Measurements from ENCODE around the gene KIF1C.

Gene KIF1C

DNA sequence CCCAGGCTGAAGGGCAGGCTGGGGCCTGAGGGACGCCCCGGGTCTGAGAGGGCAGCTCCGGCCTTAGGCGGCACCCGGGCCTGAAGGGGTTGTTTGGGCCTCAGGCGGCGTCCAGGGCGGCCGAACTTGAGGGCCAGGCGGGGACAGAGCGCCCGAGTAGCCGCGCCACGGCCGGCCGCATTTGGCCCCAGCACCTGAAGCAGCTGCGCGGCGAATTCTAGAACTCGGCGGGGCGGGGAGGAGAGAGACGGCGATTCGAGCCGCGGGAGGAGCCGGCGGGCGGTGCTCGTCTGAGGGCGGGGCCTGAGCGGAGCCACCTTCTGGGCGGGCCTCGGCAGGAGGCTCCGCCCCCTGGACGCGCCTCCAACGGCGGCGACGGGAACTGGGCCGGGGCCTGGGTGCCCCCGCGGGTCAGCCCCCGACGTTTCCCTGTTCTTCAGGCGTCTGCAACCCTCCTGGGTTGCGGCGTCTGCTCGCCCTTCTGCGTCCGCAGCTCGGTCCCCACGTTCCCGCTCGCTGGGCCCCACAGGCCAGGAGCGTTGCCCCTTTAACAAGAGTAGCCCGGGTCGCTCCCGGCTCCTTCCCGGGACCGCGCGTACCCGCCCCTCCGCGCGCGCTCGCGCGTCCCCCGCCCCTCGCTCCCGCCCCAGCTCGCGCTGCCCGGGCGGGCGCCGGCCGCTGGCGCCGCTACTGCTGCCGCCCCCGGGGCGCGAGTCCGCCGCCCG is at the start of gene KIF1C, which contains the start of gene INCA1:
TSS of gene KIF1C (plus strand) at position 649 of the 725 bp plus-strand sequence. CDS start 2,297 bp downstream, outside the sequence.
TSS of gene INCA1 (minus strand) at position 221 of the 725 bp plus-strand sequence. CDS start 3,085 bp downstream, outside the sequence.
- peak; percentile 94 for DNase-seq (ENCODE audit: low spot score)
- Histone ChIP-seq H3K27ac (peak within 1 kb of the TSS; percentile 90 to 95), H3K4me3 (peak within 1 kb of the TSS; percentile 99)
- TF ChIP-seq, protein P1, sequence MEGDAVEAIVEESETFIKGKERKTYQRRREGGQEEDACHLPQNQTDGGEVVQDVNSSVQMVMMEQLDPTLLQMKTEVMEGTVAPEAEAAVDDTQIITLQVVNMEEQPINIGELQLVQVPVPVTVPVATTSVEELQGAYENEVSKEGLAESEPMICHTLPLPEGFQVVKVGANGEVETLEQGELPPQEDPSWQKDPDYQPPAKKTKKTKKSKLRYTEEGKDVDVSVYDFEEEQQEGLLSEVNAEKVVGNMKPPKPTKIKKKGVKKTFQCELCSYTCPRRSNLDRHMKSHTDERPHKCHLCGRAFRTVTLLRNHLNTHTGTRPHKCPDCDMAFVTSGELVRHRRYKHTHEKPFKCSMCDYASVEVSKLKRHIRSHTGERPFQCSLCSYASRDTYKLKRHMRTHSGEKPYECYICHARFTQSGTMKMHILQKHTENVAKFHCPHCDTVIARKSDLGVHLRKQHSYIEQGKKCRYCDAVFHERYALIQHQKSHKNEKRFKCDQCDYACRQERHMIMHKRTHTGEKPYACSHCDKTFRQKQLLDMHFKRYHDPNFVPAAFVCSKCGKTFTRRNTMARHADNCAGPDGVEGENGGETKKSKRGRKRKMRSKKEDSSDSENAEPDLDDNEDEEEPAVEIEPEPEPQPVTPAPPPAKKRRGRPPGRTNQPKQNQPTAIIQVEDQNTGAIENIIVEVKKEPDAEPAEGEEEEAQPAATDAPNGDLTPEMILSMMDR (IDR thresholded peaks at IDR 0.05) = no peak

DNA sequence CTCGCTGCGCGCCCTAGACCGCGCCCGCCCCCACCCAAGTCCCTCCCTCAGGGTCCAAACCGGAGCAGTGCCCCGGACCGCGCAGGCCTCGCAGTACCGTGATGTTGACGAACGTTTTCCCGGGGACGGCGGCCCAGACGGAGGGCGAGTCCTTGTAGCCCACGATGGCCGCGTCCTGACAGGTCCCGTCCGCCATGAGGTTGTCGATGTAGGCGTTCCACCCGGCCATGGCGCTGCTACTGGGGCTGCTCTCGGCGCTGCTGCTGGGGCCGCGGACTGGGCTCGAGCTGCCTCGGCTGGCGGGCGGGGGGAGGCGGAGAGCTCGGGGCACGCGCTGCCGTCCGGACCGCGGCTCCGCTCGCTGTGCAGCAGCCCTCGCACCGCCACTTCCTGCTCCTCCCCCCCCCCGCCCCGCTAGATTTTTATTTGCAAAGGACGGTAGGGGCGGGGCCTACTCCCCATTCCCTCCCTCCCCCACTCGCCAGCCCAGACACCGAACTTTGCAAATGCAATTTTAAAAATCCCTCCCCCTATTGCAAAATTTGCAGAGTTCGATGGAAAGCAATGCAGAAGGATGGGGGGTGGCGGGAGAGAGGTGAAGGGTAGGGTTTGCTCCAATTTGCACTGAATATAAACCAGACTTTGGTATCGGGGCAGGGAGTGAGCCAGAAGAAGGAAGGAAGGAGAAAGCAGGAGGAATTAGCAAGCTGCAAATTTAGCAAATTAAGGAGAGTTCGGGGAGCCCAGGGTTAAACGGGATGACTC is 49.4 kb upstream of the KIF1C start, which contains the start of gene PFN1:
TSS of gene PFN1 (minus strand) at position 365 of the 765 bp plus-strand sequence. CDS start at position 229, 136 bp downstream.
- peak; percentile 94 for DNase-seq (ENCODE audit: low spot score)
- TF ChIP-seq, protein P1 (IDR thresholded peaks at IDR 0.05) = no peak
- peak within 1 kb of the TSS; percentile 97 to 99 for H3K27ac ChIP-seq
- peak within 1 kb of the TSS; percentile 99 for H3K4me3 ChIP-seq

DNA sequence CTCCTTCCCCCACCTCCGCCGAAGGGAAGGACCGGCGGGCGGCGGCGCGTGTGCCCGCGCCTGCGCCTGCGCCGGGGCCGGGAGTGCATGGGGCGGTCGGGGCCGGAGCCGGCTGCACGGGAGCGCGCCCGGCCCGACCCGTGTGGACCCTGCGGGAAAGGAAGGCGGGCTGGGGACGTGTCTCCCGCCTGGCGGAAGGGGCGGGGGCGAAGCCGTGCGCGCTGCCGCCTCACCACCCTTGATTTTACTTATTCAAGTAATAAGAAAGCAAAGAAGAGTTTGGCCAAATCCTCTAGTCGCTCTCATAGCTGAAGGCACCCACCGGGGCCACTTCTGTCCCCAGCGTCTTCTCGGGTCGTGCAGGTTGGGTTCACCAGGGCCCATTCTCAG is 48.8 kb upstream of the KIF1C start:
- DNase-seq (ENCODE audit: low spot score) = peak; percentile 89
- peak overlapping the region; percentile 97 to 99 for H3K27ac ChIP-seq
- TF ChIP-seq, protein P1 (IDR thresholded peaks at IDR 0.05) = no peak
- peak overlapping the region; percentile 99 for H3K4me3 ChIP-seq

DNA sequence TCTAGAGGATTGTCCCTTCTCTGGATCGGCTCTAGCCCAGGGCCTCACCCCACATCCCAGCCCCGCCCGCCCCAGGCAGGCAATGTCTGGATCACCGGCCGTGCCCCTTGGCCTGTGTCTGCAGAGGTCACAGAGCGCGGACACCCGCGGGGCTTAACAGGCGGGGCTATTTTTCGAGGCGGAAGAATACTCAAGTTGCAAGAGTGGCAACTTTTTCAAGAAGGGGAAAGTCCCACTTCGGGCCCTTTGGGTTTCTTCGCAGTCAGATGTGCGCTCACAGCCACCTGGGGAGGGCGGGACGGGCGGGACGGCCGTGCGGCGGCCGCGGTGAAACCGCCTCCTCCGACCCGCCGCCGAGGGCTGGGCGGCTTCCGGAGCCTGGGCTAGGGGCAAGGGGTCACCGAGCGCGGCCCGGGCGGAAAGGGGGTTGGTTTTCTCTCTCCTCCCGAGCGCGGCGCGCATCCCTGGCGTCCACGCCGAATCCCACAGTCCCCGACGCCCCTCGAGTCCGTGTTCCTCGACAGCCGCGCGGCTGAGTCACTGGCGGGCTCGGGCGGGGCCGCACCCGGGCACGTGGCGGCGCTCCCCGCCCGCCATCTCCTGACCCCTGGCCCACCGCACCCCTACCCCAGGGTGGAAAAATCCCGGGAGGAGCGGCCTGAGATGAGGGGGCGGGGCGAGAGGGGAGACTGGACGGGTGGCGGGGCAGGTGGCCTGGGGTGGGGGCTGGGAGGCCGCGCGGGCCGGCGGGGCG is 48.3 kb upstream of the KIF1C start:
- DNase-seq (ENCODE audit: low spot score) = peak; percentile 87
- peak overlapping the region; percentile 97 to 99 for H3K27ac ChIP-seq
- TF ChIP-seq, protein P1 (IDR thresholded peaks at IDR 0.05) = no peak
- peak overlapping the region; percentile 99 for H3K4me3 ChIP-seq

DNA sequence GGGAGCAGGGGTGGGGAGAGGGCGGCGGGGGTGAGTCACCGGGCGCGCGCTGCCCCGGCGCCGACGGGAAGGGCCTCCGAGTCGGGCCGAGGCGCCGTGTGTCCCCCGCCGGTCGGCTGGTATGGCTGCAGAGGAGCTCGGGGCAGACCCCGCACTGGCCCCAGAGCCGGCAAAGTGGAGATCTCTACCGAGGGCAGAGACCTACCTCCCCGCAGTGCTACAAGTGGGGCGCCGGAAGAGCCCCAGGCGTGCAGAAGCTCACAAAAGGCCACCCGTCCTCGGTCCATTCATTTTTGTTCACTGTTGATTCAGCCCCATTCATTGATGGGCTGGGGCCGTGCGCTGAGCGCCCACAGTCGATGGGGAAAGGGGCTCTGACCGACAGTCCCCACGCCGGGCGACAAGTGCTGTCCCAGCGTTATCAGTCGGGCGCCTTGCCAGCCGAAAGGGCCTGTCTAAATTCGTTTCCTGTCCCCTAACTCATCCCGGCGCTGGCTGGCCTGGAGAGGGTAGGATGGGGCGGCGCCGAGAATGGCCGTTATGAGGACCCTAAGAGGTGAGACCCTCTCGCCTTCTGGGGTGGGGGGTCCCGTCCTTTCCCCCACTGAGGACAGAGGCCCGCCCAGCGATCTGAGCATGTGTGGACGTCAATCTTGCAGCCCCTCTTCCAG is 47.5 kb upstream of the KIF1C start:
- peak; percentile 85 for DNase-seq (ENCODE audit: low spot score)
- TF ChIP-seq, protein P1 (IDR thresholded peaks at IDR 0.05) = no peak
- Histone ChIP-seq H3K27ac (peak overlapping the region; percentile 97 to 99), H3K4me3 (peak overlapping the region; percentile 99)

DNA sequence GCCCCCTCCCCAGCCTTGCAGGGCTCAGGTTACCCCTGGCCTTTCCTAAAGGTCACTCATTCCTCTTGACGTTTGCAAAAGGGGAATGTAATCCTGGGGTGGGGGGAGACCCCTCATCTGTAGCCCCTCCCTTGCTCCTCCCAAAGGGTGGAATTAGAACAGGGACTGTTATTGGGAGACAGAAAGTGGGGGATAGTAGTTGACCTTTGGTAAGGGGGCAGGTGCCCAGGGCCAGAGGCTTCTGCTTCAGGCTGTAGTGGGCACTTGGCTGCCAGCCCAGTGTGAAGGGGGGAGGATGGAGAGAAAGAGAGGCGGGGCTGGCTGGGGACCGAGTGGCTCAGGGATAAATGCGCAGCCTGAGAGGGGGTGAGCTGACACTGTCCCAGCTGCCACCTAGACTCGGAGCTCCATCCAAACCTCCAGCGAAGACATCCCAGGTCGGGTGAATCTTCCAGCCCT is 47.0 kb upstream of the KIF1C start, which contains the start of gene ENO3:
TSS of gene ENO3 (plus strand) at position 374 of the 459 bp plus-strand sequence. CDS start 711 bp downstream, outside the sequence.
- TF ChIP-seq, protein P1 (IDR thresholded peaks at IDR 0.05) = no peak
- peak within 1 kb of the TSS; percentile 99 for H3K4me3 ChIP-seq
- peak within 1 kb of the TSS; percentile 97 to 99 for H3K27ac ChIP-seq
- no peak for DNase-seq (ENCODE audit: low spot score)
